Measurements from ENCODE around the gene MGLL. TPM values are rescaled to one million over a fixed set of nuclear protein-coding genes. Genes with fewer than 3 reads are reported as not detected.

MGLL gene
- total and polyA plus RNA-seq, 4 donors, result 67.0 to 182 (median 78.2) TPM

DNA sequence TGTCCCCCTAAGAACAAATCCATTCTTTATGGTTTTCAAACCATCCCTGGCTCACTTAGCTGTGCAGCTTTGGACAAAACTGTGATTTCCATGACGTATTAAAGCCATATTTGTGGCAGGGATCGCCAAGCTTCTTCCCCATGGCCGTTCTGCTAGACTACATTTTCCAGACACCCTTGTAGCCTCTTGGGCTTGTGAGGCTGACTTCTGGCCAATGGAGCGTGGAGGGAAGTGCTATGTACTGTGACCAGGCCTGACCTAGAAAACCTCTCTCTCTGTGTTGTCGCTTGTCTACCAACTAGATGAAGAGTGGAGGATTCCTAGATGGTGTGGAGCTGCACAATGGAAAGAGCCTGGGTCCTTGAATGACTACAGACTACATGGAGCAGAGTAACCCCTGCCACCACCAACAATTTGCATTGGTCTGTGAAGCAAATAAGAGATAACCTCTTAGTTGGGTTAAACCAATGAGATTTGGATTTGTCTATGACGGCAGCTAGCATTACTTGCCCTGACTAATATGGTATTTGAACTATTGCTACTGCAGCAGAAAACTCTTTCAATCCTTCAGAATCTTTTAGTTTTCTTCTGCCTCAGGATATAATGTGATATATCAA lies 22.1 kb upstream of the MGLL start:
- no peak overlapping the region for H3K9ac ChIP-seq (ENCODE audit: insufficient read depth in 1 of 2, low read length in 2 of 2)
- no peaks in the 10 kb centered on the region for H3K27me3 ChIP-seq (ENCODE audit: control insufficient read depth in 3 of 3, insufficient read depth in 3 of 3, low read length in 2 of 3)
- peaks cover 0 to 7% (median 0%) of the 10 kb centered on the region in 5 donors for H3K4me1 ChIP-seq (ENCODE audit: control insufficient read depth in 5 of 5, insufficient read depth in 5 of 5, low read length in 5 of 5)
- DNase-seq, result no peak
- ATAC-seq (ENCODE audit: insufficient read depth, low FRiP score), result no peak
- no peaks in the 10 kb centered on the region for H3K9me3 ChIP-seq (ENCODE audit: control insufficient read depth in 4 of 4, insufficient read depth in 3 of 4, low read length in 3 of 4)
- no peak overlapping the region for H3K27ac ChIP-seq (ENCODE audit: low read depth in 1 of 2, low read length in 1 of 2)
- H3K4me3 ChIP-seq, result no peak overlapping the region
- WGBS, 2 donors, result 94% methylated on average over 6 of the region's 6 CpGs
- no peaks in the 10 kb centered on the region for H3K36me3 ChIP-seq (ENCODE audit: control insufficient read depth in 4 of 4, insufficient read depth in 4 of 4, low read length in 4 of 4)
- TF ChIP-seq, protein P1, sequence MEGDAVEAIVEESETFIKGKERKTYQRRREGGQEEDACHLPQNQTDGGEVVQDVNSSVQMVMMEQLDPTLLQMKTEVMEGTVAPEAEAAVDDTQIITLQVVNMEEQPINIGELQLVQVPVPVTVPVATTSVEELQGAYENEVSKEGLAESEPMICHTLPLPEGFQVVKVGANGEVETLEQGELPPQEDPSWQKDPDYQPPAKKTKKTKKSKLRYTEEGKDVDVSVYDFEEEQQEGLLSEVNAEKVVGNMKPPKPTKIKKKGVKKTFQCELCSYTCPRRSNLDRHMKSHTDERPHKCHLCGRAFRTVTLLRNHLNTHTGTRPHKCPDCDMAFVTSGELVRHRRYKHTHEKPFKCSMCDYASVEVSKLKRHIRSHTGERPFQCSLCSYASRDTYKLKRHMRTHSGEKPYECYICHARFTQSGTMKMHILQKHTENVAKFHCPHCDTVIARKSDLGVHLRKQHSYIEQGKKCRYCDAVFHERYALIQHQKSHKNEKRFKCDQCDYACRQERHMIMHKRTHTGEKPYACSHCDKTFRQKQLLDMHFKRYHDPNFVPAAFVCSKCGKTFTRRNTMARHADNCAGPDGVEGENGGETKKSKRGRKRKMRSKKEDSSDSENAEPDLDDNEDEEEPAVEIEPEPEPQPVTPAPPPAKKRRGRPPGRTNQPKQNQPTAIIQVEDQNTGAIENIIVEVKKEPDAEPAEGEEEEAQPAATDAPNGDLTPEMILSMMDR (IDR thresholded peaks at IDR 0.05; ENCODE audit: control extremely low read depth, extremely low read depth), result no peak

DNA sequence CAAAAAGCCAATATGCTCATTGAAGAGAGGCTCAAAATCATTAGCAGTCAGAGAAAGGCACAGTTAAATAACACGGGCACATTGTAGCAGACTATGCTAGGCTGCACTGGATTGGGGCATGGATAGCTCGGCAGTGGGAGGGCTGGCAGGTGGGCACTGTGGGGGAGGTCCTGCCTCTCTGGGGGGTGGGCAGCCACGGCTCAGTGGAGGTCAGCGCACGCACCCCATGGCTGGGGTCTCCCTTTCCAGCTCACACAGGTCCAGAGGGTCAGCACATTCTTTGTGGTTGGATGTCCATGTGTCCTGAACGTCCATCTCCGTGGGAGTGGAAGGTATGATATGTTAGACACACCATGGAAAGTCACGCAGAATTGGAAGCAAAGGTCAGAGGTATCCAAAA lies 18.4 kb upstream of the MGLL start:
- no peak for ATAC-seq (ENCODE audit: insufficient read depth, low FRiP score)
- no peaks in the 10 kb centered on the region for H3K4me1 ChIP-seq (ENCODE audit: control insufficient read depth in 5 of 5, insufficient read depth in 5 of 5, low read length in 5 of 5)
- WGBS, 2 donors, result 86 to 90% methylated on average over 8 of the region's 8 CpGs
- H3K27ac ChIP-seq (ENCODE audit: low read depth in 1 of 2, low read length in 1 of 2), result no peak overlapping the region
- DNase-seq, result no peak
- TF ChIP-seq, protein P1 (IDR thresholded peaks at IDR 0.05; ENCODE audit: control extremely low read depth, extremely low read depth), result no peak
- H3K9me3 ChIP-seq (ENCODE audit: control insufficient read depth in 4 of 4, insufficient read depth in 3 of 4, low read length in 3 of 4), result no peaks in the 10 kb centered on the region
- no peak overlapping the region for H3K9ac ChIP-seq (ENCODE audit: insufficient read depth in 1 of 2, low read length in 2 of 2)
- no peaks in the 10 kb centered on the region for H3K36me3 ChIP-seq (ENCODE audit: control insufficient read depth in 4 of 4, insufficient read depth in 4 of 4, low read length in 4 of 4)
- H3K27me3 ChIP-seq (ENCODE audit: control insufficient read depth in 3 of 3, insufficient read depth in 3 of 3, low read length in 2 of 3), result no peaks in the 10 kb centered on the region
- H3K4me3 ChIP-seq, result no peak overlapping the region

DNA sequence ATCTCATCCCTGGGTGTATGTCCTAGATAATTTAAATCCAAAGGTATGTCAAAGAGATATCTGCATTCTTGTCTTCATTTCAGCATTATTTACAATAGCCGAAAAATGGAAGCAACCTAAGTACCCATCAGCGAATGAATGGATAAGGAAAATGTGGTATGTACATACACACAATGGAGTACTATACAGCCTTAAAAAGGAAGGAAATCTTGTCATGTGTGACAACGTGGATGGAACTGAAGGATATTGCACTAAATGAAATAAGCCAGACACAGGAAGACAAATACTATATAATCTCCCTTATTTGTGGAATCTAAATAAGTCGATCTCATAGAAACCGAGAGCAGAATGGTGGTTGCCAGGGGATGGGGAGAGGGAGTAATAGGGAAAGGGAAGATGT lies 16.8 kb upstream of the MGLL start:
- H3K27ac ChIP-seq (ENCODE audit: low read depth in 1 of 2, low read length in 1 of 2), result no peak overlapping the region
- H3K4me3 ChIP-seq, result no peak overlapping the region
- no peaks in the 10 kb centered on the region for H3K36me3 ChIP-seq (ENCODE audit: control insufficient read depth in 4 of 4, insufficient read depth in 4 of 4, low read length in 4 of 4)
- H3K27me3 ChIP-seq (ENCODE audit: control insufficient read depth in 3 of 3, insufficient read depth in 3 of 3, low read length in 2 of 3), result no peaks in the 10 kb centered on the region
- H3K9ac ChIP-seq (ENCODE audit: insufficient read depth in 1 of 2, low read length in 2 of 2), result no peak overlapping the region
- ATAC-seq (ENCODE audit: insufficient read depth, low FRiP score), result no peak
- no peak for DNase-seq
- H3K4me1 ChIP-seq (ENCODE audit: control insufficient read depth in 5 of 5, insufficient read depth in 5 of 5, low read length in 5 of 5), result no peaks in the 10 kb centered on the region
- H3K9me3 ChIP-seq (ENCODE audit: control insufficient read depth in 4 of 4, insufficient read depth in 3 of 4, low read length in 3 of 4), result no peaks in the 10 kb centered on the region
- 92 to 93% methylated on average over 5 of the region's 5 CpGs for WGBS, 2 donors
- TF ChIP-seq, protein P1 (IDR thresholded peaks at IDR 0.05; ENCODE audit: control extremely low read depth, extremely low read depth), result no peak

Data from lung (tissue), 12 donors.